Common myeloid progenitor, CD34-positive (primary cell): Measurements from ENCODE around the gene RFX1.

Experiments
- CTCF ChIA-PET: fragments of 350-600 bp; sonication (Branson Sonifier 250); formaldehyde crosslinking; loops from one replicate; lab custom pipeline; 2021; ENCODE audit warnings: antibody characterized with exemption; lab: Charles Lee
- POLR2A ChIA-PET: fragments of 350-600 bp; sonication (Branson Sonifier 250); formaldehyde crosslinking; loops from one replicate; lab custom pipeline; 2021; ENCODE audit warnings: antibody characterized with exemption; lab: Charles Lee
- DNase-seq, 3 donors: peaks; one replicate each; pipeline versions ENCODE4 v3.0.0 to v3.0.0-alpha.2; 2013
- H3K27ac ChIP-seq, 2 experiments: 1 replicate in 1 of 2; 2 replicates in 1 of 2; pipeline ENCODE4 v1.7.0; 2013; ENCODE audit warnings: inconsistent platforms in 2 of 2, low read length in 2 of 2, mild to moderate bottlenecking in 2 of 2, low read depth in 1 of 2, moderate library complexity in 1 of 2; ENCODE audit not compliant: severe bottlenecking in 2 of 2, insufficient read depth in 1 of 2, poor library complexity in 1 of 2
- H3K27me3 ChIP-seq, 5 experiments: replicated peaks in 2 of 5; 1 replicate in 3 of 5; 2 replicates in 2 of 5; pipeline versions ENCODE4 v1.6.1 to v1.7.0; 2013; ENCODE audit warnings: low read length in 4 of 5, mild to moderate bottlenecking in 2 of 5, moderate library complexity in 2 of 5, inconsistent platforms in 1 of 5; ENCODE audit not compliant: insufficient read depth in 5 of 5, control insufficient read depth in 4 of 5
- H3K36me3 ChIP-seq, 4 experiments: 1 replicate in 2 of 4; 2 replicates in 2 of 4; pipeline versions ENCODE4 v1.6.1 to v1.7.0; 2013; ENCODE audit warnings: low read length in 3 of 4, control low read depth in 1 of 4, mild to moderate bottlenecking in 1 of 4; ENCODE audit not compliant: control insufficient read depth in 4 of 4, insufficient read depth in 4 of 4
- H3K4me1 ChIP-seq, 4 experiments: 1 replicate in 3 of 4; 2 replicates in 1 of 4; pipeline versions ENCODE4 v1.6.1 to v1.7.1; 2013; ENCODE audit warnings: low read length in 3 of 4, mild to moderate bottlenecking in 3 of 4, control low read depth in 1 of 4, inconsistent platforms in 1 of 4, moderate library complexity in 1 of 4; ENCODE audit not compliant: control insufficient read depth in 4 of 4, insufficient read depth in 4 of 4; ENCODE audit errors: control extremely low read depth in 1 of 4
- H3K4me3 ChIP-seq, 7 experiments: 1 replicate in 4 of 7; 2 replicates in 3 of 7; pipeline versions ENCODE4 v1.5.1 to v1.7.0; 2013; ENCODE audit warnings: mild to moderate bottlenecking in 7 of 7, low read length in 6 of 7, moderate library complexity in 6 of 7, inconsistent platforms in 2 of 7, low read depth in 2 of 7, control low read depth in 1 of 7; ENCODE audit not compliant: insufficient read depth in 4 of 7, control insufficient read depth in 1 of 7; ENCODE audit errors: extremely low read depth in 1 of 7
- H3K9me3 ChIP-seq, 5 experiments: 1 replicate in 4 of 5; 2 replicates in 1 of 5; pipeline versions ENCODE4 v1.6.1 to v1.7.1; 2013; ENCODE audit warnings: low read length in 4 of 5, mild to moderate bottlenecking in 2 of 5, inconsistent platforms in 1 of 5, low read depth in 1 of 5, moderate library complexity in 1 of 5; ENCODE audit not compliant: control insufficient read depth in 4 of 5, insufficient read depth in 2 of 5; ENCODE audit errors: control extremely low read depth in 1 of 5
- WGBS: methylation state at CpG from one replicate; pipeline ENCODE4 v1.1.5; 2013; ENCODE audit not compliant: insufficient coverage; 5-methylcytosine and 5-hydroxymethylcytosine counted together

The RFX1 gene

GRCh38 chr19:13985771-13986347 is 20.3 kb downstream of the RFX1 start:
- Histone ChIP-seq H3K9me3 (no peaks in the 10 kb centered on the region), H3K27ac (peak overlapping the region; percentile 74 to 81), H3K4me3 (peak overlapping the region in 3 of 7 experiments; percentile 19 to 65 (median 26)), H3K27me3 (no peaks in the 10 kb centered on the region), H3K36me3 (peaks cover 0 to 20% (median 6%) of the 10 kb centered on the region in 4 experiments), H3K4me1 (peaks cover 3 to 90% (median 71%) of the 10 kb centered on the region in 4 experiments)
- POLR2A ChIA-PET: interaction anchor here (1.0 to 4.0 kb wide), 4 partner anchors 18 to 105 kb away, joined by 3 to 29 read pairs (median 4); partner anchors contain the start of genes IL27RA and RFX1
- CTCF ChIA-PET: interaction anchor here (1.3 to 5.7 kb wide), 3 partner anchors 13 to 63 kb away, joined by 5 to 39 read pairs (median 8); partner anchors contain the start of gene RFX1
- DNase-seq: no peak
- 60% methylated on average over 10 of the region's 10 CpGs for WGBS

GRCh38 chr19:13984875-13985741 is 21.0 kb downstream of the RFX1 start:
- H3K4me1 ChIP-seq: peaks cover 3 to 96% (median 79%) of the 10 kb centered on the region in 4 experiments
- POLR2A ChIA-PET: interaction anchor here (4.0 kb wide), 1 partner anchor 20 kb away, joined by 29 read pairs; the partner anchor contains the start of gene RFX1
- no peak overlapping the region for H3K4me3 ChIP-seq
- no peaks in the 10 kb centered on the region for H3K27me3 ChIP-seq
- CTCF ChIA-PET: interaction anchor here (1.0 to 5.7 kb wide), 5 partner anchors 14 to 63 kb away, joined by 3 to 39 read pairs (median 5); partner anchors contain the start of gene RFX1
- DNase-seq: no peak
- 85% methylated on average over 17 of the region's 25 CpGs for WGBS
- H3K36me3 ChIP-seq: peaks cover 0 to 20% (median 7%) of the 10 kb centered on the region in 4 experiments
- no peaks in the 10 kb centered on the region for H3K9me3 ChIP-seq
- peak overlapping the region in 1 of 2 experiments; percentile 81 for H3K27ac ChIP-seq

- Histone ChIP-seq H3K27me3 (no peaks in the 10 kb centered on the region), H3K4me1 (peaks cover 3 to 96% (median 84%) of the 10 kb centered on the region in 4 experiments), H3K36me3 (peaks cover 0 to 13% (median 8%) of the 10 kb centered on the region in 4 experiments), H3K9me3 (no peaks in the 10 kb centered on the region), H3K27ac (no peak overlapping the region), H3K4me3 (no peak overlapping the region)
- WGBS: 74% methylated on average over 5 of the region's 15 CpGs
- no peak for DNase-seq
- CTCF ChIA-PET: interaction anchor here (1.0 to 1.4 kb wide), 4 partner anchors 11 to 64 kb away, joined by 3 to 5 read pairs (median 4); no protein-coding TSS in a partner anchor
- POLR2A ChIA-PET: no interaction called here
These were observed 21.9 kb downstream of the RFX1 start for GRCh38 chr19:13984186-13984585.

- H3K9me3 ChIP-seq: no peaks in the 10 kb centered on the region
- peaks cover 0 to 13% (median 6%) of the 10 kb centered on the region in 4 experiments for H3K36me3 ChIP-seq
- no peak overlapping the region for H3K27ac ChIP-seq
- H3K27me3 ChIP-seq: no peaks in the 10 kb centered on the region
- no peak overlapping the region for H3K4me3 ChIP-seq
- POLR2A ChIA-PET: interaction anchor here (0.6 kb wide), 1 partner anchor 120 kb away, joined by 3 read pairs; no protein-coding TSS in a partner anchor
- CTCF ChIA-PET: interaction anchor here (0.7 to 2.4 kb wide), 3 partner anchors 8 to 13 kb away, joined by 3 to 6 read pairs (median 3); no protein-coding TSS in a partner anchor
- 87% methylated on average over 17 of the region's 21 CpGs for WGBS
- DNase-seq: no peak
- H3K4me1 ChIP-seq: peaks cover 3 to 96% (median 83%) of the 10 kb centered on the region in 4 experiments
These were observed 22.8 kb downstream of the RFX1 start for GRCh38 chr19:13983213-13983889.

GRCh38 chr19:13982773-13983172 is 23.3 kb downstream of the RFX1 start:
- WGBS: 98% methylated on average over 9 of the region's 9 CpGs
- Histone ChIP-seq H3K27ac (no peak overlapping the region), H3K4me1 (peaks cover 3 to 96% (median 83%) of the 10 kb centered on the region in 4 experiments), H3K36me3 (peaks cover 0 to 13% (median 6%) of the 10 kb centered on the region in 4 experiments), H3K9me3 (no peaks in the 10 kb centered on the region), H3K27me3 (no peaks in the 10 kb centered on the region), H3K4me3 (no peak overlapping the region)
- CTCF ChIA-PET: interaction anchor here (2.4 kb wide), 1 partner anchor 12 kb away, joined by 6 read pairs; no protein-coding TSS in a partner anchor
- POLR2A ChIA-PET: interaction anchor here (0.6 kb wide), 1 partner anchor 120 kb away, joined by 3 read pairs; no protein-coding TSS in a partner anchor
- DNase-seq: no peak

GRCh38 chr19:13981988-13982501 is 24.1 kb downstream of the RFX1 start:
- Histone ChIP-seq H3K36me3 (peaks cover 0 to 13% (median 6%) of the 10 kb centered on the region in 4 experiments), H3K9me3 (no peaks in the 10 kb centered on the region), H3K4me3 (no peak overlapping the region), H3K27me3 (no peaks in the 10 kb centered on the region), H3K4me1 (peaks cover 0 to 90% (median 76%) of the 10 kb centered on the region in 4 experiments), H3K27ac (no peak overlapping the region)
- ChIA-PET POLR2A (interaction anchor here (0.8 kb wide), 1 partner anchor 113 kb away, joined by 3 read pairs; no protein-coding TSS in a partner anchor), CTCF (interaction anchor here (0.9 to 2.4 kb wide), 4 partner anchors 12 to 62 kb away, joined by 3 to 6 read pairs (median 4); partner anchors contain the start of gene IL27RA)
- 94% methylated on average over 17 of the region's 17 CpGs for WGBS
- DNase-seq: no peak
